GM21825 (cell line): ENCODE data around the gene ISLR2.

ENCODE experiments used
- ATAC-seq: cut with Tn5 transposase; IDR thresholded peaks from one replicate; pipeline ENCODE4 v1.9.1; 2021; ENCODE audit warnings: mild to moderate bottlenecking, moderate library complexity; ENCODE audit not compliant: unreplicated experiment

Gene ISLR2

DNA sequence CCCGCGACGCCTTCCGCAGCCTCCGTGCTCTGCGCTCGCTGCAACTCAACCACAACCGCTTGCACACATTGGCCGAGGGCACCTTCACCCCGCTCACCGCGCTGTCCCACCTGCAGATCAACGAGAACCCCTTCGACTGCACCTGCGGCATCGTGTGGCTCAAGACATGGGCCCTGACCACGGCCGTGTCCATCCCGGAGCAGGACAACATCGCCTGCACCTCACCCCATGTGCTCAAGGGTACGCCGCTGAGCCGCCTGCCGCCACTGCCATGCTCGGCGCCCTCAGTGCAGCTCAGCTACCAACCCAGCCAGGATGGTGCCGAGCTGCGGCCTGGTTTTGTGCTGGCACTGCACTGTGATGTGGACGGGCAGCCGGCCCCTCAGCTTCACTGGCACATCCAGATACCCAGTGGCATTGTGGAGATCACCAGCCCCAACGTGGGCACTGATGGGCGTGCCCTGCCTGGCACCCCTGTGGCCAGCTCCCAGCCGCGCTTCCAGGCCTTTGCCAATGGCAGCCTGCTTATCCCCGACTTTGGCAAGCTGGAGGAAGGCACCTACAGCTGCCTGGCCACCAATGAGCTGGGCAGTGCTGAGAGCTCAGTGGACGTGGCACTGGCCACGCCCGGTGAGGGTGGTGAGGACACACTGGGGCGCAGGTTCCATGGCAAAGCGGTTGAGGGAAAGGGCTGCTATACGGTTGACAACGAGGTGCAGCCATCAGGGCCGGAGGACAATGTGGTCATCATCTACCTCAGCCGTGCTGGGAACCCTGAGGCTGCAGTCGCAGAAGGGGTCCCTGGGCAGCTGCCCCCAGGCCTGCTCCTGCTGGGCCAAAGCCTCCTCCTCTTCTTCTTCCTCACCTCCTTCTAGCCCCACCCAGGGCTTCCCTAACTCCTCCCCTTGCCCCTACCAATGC, 45.1 kb downstream of the ISLR2 start:
- ATAC-seq = no peak

DNA sequence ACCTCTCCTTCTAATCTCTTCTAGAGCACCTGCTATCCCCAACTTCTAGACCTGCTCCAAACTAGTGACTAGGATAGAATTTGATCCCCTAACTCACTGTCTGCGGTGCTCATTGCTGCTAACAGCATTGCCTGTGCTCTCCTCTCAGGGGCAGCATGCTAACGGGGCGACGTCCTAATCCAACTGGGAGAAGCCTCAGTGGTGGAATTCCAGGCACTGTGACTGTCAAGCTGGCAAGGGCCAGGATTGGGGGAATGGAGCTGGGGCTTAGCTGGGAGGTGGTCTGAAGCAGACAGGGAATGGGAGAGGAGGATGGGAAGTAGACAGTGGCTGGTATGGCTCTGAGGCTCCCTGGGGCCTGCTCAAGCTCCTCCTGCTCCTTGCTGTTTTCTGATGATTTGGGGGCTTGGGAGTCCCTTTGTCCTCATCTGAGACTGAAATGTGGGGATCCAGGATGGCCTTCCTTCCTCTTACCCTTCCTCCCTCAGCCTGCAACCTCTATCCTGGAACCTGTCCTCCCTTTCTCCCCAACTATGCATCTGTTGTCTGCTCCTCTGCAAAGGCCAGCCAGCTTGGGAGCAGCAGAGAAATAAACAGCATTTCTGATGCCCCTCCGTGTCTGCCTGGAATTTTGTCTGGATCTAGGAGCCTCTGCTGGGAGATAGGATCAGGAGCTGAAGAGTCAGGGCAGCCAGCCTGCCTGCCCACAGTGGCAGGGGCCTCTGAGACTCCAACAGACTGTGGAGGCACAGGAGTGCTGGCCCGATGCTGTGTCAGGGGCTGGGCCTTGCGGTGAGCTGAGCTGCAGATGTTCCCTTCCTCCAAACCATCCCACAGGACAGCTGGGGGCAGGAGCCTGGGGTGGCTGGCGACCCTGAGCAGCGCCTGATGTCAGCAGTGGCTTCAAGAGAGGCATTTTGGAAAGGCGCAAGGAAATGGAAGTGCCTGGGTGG, 46.2 kb downstream of the ISLR2 start:
- no peak for ATAC-seq

DNA sequence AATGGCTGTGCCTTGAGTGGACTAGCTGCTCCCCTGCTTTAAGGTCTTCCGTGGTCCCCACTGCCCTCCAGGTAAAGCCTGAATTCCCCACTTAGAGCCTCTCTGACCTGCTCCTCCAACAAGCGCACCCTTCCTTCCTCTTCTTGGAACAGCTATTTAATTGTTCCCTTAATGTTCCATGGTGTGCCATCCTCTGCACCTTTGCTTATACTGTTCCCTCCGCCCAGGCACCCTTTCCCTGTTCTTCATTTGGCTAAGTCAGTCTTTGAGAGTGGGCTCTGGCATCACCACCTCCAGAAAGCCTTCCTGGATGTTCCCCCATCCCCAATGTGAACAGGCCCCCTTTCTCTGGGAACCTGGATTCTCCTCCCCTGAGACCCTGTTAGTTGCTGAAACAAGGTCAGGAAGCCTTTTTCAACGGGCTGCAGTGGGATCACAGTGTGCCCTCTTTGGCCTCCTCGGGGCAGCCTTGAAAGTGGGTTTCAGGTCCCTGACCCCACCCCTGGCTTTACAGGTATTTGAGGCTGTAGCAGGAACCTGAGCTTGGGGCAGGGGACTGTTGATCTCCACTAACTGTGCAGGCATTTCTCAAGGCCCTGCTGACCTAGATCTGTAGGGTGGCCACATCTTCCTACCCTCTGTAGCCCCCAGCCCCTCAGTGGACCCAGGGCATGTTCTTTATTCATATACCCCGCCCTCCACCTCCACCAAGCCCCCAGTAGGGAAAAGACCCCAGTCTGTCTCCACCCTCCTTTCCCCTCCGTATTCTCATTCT, 48.1 kb downstream of the ISLR2 start:
- ATAC-seq = no peak

DNA sequence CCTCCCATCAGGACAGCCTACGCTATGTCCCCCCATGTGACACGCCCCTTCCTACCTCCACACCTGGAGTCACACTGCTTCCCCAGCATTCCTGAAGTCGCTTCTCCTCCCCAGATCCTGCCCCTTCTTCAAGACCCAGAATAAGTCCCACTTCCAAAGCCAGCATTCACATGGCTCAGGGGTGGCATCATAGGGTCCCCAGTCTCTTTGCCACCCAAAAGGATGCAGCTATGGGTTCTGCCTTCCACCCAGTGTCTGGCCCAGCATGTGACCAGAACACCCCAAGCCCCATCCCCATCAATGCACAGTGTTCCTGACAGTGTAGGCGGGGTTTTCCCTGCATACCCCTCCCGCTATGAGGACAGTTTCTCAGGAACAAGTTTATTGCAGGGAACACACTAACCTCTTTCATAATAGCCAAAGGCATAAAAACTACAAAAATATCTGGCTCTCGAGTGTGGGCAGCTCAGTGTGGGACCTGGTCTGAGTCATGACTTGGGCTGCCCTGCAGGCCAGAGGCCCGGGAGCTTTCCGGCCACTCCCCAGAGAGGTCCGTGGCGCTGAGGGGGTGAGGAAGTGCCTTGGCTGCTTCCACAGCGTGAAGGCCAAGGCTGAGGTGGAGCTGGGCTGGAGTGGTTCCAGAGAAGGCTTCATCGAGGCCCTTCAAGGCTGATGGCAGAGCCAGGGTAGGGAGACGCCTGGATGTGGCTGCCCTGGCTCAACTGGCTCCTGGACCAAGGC, 48.9 kb downstream of the ISLR2 start:
- no peak for ATAC-seq

DNA sequence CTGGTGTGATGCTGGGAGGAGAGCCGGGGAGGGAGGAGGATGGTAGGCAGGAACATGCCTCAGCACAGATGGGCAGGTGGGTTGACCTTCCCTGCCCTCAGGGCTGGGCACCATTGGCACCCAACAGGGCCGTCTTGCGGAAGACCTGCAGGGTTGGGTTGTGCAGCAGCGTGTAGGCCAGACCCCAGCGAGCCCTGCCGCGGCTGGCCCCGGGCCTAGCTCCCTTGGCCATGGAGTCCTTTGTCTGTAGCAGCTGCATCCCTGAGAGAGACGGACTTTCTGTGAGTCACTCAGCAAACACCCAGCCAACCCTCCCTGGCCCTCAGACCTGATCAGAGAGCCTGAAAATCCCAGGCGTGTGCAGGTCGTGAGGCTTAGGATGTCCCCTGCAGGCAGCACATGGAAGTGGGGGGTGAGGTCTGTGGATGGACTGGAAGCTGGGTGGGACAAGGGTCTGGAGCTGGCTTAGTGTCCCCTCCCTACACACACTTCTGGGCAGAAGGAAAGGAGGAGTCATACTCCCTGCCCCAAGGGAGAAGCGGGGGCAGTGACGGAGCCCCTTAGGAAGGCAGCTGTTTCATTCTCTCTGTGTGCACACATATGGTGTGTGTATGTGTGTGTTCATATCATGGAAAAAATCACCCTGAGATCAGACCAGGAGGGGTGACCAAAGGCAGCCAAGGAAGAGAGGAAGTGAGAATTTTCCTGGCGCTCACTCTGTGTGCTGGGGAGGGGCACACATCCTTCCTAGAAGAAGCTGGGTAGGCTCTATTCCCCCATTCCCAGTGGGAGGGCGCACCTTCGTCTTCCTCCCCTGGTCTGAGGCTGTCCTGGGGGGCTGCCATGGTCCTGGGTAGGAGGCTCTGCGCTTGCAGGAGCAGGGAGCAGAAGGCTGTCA, 49.8 kb downstream of the ISLR2 start:
- ATAC-seq = no peak

DNA sequence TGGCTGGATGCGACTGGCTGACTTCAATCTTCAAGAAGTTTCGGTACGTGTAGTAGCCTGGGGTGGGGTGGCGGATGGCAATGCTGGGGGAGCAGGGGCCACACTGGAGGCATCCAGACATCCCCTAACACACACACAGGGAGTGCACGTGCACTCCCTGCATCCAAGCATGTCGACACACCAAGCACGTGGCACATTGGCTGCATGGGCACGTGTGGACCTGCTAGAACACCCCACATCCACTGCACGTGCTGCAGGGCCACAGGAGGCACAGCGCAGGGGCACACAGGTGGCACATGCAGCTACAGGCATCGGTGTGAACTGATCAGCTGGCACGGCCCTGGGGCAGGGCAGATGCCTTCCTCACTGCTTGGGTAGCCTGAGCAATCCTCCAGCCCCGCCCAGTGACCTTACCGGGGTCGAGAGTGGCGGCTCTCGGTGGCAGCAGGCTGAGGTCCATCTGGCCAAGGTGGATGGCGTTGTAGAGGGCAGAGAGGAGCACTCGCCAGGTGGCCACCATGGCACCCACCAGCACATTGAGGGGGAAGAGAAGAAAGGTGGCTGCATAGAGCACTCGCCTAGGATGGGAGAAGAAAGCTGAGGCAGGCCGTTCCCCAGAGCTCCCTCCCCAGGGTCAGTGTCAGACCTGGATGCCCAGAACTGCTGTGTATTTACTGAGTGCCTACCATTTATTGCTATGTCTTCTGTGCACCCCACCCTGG, 50.7 kb downstream of the ISLR2 start:
- ATAC-seq = no peak

DNA sequence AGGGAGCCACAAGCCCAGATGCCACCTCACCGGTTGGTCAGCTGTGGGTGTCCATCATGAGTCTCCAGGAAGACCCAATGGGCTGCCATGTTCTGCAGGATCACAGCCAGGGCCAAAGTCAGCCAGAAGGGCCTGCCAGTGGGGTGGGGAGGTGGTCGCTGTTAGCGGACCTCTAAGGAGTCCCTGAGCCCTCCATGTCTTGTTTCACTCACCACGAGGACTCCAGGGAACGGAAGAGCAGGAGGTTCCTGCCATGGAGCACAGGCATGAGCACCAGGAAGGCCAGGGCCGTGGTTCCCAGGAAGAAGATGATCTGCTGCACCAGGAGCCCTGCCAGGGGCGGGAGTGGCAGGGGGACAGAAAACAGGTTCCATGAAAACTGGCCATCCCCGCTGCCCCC, 51.7 kb downstream of the ISLR2 start:
- ATAC-seq = no peak

DNA sequence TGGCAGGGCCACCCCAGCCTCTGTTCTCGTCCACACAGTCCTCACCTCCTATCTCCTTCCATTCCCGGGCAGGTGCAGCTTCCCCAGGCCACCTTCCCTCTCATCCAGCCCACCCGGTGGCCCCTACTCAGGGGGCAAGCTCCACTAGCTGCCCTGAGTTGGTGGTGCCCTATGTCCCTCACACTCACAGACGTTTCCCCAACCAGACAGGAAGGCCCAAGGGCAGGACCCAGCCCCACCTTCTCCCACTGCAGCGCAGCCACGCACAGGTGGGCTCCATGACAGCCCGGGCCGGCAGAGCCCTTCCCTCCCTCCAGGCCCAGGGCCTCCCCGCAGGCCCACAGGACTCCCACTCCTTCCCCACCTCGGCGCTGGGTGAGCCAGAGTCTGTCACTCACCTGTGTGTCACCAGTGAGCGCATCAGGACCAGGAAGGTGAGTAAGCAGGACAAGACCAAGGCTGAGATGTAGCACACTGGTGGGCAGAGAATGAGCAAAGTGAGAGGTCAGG, 54.3 kb downstream of the ISLR2 start:
- no peak for ATAC-seq

DNA sequence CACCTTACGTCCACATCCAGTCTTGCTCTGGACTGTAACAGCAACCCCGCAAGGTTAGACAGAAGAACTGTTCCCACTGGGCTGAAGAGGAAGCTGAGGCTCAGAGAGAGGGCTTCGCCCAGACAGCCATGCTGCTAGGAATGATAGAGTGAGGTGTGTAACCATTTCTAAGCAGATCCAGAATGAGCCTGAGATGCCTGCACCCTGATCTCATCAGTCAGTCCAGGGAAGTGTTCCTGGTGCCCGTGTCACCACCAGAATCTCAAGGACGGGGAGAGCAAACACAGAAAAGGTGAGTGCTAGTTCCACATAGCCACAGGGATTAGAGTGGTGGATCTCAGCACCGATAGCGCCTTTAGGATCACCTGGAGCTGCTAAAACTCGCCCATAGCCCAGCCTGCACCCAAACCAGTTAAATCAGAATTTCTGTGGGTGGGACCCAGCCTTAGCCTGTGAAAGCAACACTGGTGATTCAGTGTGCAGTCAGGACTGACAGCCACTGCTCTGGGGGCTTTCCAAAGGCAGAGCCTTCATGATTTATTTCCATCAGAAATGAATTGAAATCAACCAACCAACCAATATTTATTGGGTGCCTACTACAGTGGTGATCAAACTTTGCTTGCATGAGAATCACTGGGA, 55.4 kb downstream of the ISLR2 start:
- no peak for ATAC-seq
